Measurements from ENCODE around the gene SMKR1.
"Not testable (repeated sequence)": the region's sequence is repeated elsewhere in the genome, so short reads cannot be mapped to it uniquely, and the experiment has no call there.

The SMKR1 gene

DNA sequence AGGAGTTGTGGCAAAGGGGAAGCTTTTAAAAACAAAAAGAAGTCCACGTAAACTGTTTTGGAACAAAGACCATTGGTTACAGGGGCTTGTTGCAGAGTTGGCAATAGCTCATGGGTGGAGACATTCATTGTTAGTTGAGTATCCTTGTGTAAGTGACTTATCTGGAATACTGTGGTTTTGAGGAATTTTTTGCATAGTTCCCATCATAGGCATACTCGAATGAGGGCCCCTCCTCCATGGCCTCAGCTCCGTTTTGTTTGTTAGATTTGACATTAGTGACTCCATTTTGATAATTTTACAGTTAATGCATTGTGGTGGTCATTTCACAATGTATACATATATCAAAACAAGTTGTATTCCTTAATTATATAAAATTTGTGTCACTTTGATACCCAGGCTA is 12.8 kb upstream of the SMKR1 start:
- no peak for DNase-seq

GRCh38 chr7:129492391-129492790 is 9.9 kb upstream of the SMKR1 start:
- no peak for DNase-seq

GRCh38 chr7:129493555-129493954 is 8.8 kb upstream of the SMKR1 start:
- DNase-seq: no peak

DNA sequence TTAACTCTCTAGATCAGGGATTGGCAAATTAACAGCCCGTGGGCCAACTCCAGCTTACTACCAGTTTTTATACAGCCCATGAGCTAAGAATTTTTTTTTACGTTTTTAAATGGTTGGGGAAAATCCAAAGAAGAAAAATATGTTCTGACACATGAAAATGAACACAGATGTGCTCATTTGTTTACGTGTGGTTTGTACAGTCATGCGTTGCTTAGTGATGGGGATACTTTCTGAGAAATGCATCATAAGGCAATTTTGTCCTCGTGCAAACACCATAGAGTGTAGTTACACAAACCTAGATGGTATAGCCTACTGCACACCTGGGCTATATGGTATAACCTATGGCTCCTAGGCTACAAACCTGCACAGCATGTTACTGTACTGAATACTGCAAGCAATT is 8.3 kb upstream of the SMKR1 start:
- DNase-seq: peak; percentile 31

DNA sequence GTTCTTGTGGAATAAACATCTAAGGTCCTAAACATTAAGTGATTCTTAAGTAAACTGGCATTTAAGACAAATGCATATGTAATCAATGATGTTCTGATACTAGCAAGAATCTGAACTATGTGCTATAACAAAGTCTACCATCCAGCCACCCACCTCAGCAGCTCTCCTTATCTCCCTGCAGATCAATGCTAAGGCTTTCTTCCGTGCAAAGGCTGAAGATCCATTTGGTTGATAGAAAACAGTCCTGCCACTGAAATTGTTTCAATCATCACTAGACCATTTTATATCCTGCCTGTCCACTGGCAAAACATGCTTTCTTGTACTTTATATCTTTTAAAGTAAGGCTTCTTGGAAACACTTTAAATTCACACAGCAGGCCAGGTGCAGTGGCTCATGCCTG is 6.3 kb upstream of the SMKR1 start:
- DNase-seq: no peak

DNA sequence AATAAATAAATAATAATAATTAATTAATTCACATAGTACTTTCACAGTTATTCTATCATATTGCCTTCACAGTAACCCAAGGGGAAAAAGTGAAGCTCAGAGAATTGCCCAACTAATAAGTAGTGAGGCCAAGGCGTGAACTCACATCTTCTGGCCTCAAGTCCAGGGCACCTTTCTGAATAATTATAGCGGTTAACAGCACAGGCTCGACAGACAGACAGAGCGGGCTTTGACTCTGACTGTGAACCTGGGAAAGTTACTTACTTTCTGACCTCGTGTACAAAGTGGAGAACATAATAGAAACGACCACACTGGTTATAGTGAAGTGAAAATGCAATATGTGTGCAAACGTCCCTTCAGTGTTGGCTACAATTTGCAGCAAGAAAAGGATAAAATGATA is 5.7 kb upstream of the SMKR1 start:
- no peak for DNase-seq

DNA sequence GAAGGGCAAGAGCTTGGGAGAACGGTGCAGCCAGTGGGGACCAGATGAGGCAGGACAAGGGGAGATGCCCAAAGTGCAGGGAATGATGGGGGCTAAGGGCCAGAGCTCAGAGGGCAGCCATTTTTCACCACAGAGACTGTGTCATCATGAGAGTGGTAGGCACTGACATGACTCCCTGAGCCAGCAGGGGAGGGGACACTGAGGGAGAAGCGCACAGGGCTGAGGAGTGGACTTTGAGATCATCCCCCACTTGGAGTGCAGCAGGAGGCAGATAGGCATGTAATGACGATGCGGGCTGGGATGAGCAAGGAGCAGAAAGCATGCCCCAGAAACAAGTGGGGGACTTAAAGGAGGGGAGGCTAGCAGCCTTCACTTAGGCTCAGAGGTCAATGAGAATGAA is 5.2 kb upstream of the SMKR1 start:
- DNase-seq: no peak

- no peak for DNase-seq
These were observed 4.3 kb upstream of the SMKR1 start for GRCh38 chr7:129498021-129498420.

- DNase-seq: no peak
These were observed 2.3 kb upstream of the SMKR1 start for GRCh38 chr7:129499999-129500398.

GRCh38 chr7:129502708-129503685 is 666 bp downstream of the SMKR1 start:
- DNase-seq: peak; percentile 3

- no peak for DNase-seq
These were observed 1.4 kb downstream of the SMKR1 start for GRCh38 chr7:129503725-129504124.

DNA sequence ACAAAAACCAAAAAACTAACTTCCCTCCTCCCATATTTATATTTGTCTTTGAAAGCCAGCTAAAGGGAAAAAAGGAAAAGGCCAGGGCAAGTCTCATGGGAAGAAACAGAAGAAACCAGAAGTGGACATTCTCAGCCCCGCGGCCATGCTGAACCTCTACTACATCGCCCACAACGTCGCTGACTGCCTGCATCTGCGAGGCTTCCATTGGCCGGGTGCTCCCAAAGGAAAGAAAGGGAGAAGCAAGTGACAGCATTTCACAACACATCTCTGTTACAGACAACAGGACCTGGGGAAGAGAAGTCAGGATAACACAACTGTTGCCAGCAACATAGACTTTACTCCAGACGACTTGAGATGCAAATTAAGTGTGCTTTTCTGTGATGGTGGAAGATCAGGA is 9.9 kb downstream of the SMKR1 start:
- no peak for DNase-seq

DNA sequence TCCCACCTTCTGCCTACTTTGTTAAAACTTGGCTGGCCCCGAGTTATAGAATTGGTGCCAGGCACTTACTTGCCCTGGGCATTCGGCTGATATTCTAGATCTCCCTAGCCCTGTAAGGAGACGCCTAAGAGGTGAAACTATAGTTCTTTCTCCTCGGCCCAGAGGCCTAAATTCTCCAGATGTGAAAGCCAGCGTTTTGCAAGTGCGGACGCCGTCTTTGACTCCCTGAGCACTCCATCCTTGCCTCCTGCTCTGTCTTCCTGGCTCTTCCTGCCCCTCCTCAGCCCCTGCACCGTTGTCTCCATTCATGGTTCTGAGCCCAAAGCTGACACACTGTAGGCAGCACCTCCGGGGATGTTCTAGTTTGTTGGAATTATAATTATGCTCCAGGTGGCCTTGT is 11.2 kb downstream of the SMKR1 start:
- DNase-seq: no peak

DNA sequence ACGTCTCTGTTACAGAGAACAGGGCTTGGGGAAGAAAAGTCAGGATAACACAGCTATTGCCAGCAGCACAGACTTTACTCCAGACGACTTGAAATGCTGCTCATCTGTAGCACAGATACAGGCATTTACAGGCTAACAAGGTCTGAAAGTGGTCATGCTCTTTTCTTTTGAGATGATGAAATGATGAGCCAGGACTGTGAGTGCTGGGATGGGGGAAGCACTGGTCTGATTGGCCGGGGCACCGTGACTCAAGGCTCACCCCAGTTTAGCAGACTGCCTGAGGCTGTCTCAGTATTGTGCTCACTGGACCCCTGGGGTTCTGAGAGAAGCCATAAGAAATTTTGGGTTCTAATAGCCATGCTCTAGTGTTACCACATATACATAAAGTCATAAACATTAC is 12.4 kb downstream of the SMKR1 start:
- DNase-seq: no peak

DNA sequence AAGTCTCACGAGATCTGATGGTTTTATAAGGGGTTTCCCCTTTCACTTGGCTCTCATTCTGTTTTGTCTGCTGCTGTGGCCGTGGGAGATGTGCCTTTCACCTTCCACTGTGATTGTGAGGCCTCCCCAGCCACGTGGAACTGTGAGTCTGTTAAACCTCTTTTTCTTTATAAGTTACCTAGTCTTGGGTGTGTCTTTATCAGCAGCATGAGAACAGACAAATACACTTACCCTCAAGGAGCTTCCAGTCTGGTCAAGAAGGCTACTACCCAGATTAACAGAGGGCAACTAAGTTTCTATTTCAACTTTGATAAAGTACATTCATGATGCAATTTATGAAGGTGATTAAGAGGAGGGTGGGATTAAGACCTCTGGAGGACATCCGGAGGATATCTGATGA is 13.1 kb downstream of the SMKR1 start:
- no peak for DNase-seq

GRCh38 chr7:129517931-129518330 is 15.6 kb downstream of the SMKR1 start:
- no peak for DNase-seq

- no peak for DNase-seq
These were observed 17.1 kb downstream of the SMKR1 start for GRCh38 chr7:129519464-129519863.

DNA sequence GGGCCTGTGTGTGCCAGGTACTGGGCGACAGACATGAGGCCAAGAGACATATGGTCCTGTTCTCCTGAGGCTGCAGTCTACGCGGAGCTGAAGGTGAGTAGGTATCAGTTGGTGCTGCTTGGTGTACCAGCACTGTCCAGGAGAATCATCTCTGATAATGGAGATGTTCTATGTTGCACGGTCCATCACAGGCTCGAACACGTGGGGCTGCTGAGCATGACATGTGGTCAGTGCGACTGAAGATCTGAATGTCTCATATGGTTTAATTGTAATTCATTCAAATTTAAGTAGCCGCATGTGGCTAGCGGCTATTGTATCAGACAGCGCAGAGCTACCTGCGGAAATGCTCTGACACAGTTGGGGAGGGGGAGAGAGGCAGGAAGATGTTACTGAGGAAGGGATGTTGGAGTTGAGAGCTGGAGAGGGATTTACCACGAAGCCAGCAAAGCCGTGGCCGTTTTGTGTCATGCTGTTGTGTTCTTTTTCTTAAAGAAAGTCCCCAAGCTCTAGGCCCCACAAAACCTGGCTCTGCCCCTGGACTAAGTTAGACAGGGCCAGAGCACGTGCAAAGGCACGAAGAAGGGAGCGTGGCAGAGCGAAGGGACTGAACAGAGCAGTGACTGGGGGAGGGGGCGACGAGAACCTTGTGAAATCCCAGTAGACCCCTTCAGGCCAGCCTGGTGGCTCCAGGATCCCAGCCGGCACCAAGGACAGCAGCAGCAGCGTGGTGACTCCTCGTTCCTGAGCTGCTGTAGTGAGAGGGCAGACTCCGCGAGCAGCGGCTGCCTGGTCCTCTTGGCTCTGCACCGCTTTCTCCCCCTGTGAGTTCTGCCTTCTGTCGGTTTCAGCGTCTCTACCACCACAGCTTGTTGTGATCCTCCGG is 20.0 kb downstream of the SMKR1 start:
- no peak for DNase-seq

GRCh38 chr7:129522971-129523340 is 20.6 kb downstream of the SMKR1 start:
- no peak for DNase-seq

- no peak for DNase-seq
These were observed 21.6 kb downstream of the SMKR1 start for GRCh38 chr7:129523924-129524323.

GRCh38 chr7:129524405-129524804 is 22.1 kb downstream of the SMKR1 start:
- DNase-seq: not testable (repeated sequence)

DNA sequence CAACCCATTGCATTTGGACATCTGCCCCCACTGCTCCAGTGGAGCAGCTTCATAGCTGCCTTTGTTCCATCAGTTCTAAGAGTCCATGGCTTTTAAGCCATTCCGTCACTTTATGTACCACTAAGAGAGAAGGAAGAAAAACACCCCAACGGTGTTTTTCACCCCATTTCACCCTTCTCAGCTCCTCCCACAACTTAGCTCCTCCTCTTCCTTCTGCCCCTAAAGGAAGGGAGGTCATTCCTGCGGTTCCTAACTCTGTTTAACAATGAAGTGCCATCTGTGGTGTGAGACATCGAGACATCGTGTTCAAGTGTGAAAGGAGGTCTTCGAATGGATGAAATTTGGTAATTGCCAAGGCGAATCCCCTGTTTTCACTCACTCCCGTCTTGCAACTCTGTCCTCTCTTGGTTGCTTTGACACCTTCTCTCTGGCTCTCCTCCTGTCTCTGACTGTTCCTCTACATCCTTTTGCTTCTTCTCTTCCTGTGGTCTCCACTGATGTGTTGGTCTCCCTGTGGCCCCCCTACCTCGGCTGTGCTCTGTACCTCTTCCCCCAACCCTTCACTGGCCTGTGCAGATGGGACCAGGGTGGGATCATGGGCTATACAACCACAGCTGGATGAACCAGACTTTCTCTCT is 23.0 kb downstream of the SMKR1 start:
- no peak for DNase-seq

GRCh38 chr7:129529643-129530042 is 27.3 kb downstream of the SMKR1 start:
- DNase-seq: no peak

All from central memory CD4-positive, alpha-beta T cell (primary cell).